HG03558 (cell line): ENCODE results near the gene CTNNA1.

Experiments used
- ATAC-seq: cut with Tn5 transposase; IDR thresholded peaks from one replicate; pipeline ENCODE4 v1.9.1; 2021; ENCODE audit warnings: moderate number of reproducible peaks; ENCODE audit not compliant: unreplicated experiment; ENCODE audit errors: extremely low read depth

Gene CTNNA1

DNA sequence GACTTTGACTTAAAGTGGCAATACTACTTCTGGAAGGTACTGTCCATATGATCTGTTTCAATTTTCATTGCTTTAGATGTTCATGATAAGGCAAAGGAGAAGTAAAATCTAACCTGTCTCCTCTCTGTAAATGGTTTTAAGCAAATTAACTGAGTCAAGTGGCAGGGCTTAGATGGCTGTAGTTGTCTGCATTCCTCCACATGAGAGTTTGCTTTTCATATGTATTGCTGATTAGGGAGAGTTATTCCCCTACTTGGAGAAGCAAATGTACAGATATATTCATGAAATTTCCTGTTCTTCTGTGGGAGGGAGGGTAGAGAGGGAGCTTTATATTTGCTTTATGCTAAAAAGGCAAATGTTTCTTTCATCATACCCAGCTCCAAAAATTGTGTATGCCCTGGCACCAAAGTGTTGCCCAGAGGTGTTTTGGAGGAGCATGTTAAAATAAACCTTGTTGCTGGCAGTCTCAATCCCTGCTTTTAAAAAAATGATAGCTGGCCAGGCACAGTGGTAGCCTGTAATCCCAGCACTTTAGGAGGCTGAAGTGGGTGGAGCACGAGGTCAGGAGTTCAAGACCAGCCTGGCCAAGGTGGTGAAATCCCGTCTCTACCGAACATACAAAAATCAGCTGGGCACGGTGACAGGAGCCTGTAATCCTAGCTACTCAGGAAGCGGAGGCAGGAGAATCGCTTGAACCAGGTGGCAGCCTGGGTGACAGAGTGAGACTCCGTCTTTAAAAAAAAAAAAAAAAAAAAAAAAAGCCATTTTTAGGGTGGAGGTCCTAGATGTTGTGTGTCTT lies 125.4 kb downstream of the CTNNA1 start:
- ATAC-seq = no peak

DNA sequence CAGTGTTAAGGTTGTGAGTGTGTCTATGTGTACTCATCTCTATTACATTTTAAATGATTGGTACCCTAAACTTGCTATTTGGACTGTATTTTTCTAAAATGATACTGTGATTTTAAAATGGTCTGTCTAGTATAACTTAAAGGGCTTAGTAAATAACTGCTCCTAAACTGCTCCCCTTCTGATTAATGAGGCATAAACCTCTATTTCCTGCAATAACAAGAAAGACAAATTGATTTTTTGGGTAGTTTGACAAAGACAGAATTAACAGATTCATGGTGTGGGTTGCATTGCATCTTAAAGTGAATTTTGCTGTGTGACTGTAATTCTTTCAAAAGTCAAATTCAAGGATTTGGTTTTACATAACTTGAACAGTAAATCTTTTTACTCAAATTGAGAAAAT lies 130.0 kb downstream of the CTNNA1 start:
- ATAC-seq = no peak

DNA sequence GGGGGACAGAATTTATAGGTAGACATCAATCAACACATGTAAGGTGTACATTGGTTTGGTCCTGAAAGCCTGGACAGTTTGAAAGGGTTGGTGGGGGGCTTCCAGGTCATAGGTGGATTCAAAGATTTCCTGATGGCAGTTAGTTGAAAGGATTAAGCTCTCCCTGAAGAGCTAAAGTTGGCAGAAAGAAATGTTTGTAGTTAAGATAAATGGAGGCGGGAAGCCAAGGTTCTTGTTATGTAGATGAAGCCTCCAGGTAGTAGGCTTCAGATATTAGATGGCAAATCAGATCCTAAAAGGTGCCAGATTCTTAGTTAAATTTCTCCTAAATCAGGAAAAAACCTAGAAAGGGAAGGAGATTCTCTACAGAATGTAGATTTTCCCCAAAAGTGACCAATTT lies 130.9 kb downstream of the CTNNA1 start:
- ATAC-seq = no peak

DNA sequence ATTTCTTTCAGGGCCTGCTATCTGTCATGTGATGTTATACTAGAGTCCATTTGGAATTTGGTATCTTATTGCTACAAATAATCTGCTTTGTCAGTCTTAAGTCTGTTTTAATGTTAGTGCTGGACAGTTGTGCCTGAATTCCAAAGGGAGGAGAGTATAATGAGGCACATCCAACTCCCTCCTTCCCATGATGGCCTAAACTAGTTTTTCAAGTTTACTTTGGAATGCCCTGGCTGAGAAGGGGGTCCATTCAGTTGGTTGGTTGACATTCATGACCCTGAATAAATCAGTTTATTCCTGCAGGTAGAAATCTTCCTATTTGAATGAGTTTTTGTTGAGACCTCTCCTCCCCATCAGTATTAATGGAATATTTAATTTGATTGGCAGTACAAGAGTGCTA lies 131.3 kb downstream of the CTNNA1 start:
- ATAC-seq = no peak

DNA sequence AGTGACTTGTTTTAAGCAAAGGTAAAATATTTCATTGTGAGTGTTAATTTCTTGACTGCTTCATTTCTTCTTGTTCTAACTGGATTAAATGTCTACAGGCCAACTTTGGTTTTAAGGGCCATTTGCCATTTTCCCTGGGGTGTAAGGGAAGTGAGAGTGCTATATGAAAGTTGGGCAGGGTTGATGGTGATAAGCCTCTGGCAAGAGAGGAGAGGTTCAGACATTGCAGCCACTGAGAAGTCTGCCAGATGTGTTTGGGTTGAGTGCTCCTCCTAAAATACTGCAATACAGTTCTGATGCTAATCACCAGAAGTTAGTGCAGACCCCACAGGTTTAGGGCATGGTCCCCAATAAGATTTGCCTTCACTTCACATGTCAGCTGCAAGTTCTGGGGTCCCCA lies 136.8 kb downstream of the CTNNA1 start:
- ATAC-seq = no peak

- ATAC-seq = no peak
Measured at GRCh38 chr5:138890644-138891043, 137.4 kb downstream of the CTNNA1 start.

GRCh38 chr5:138895918-138896317 lies 142.7 kb downstream of the CTNNA1 start:
- ATAC-seq = no peak

GRCh38 chr5:138898299-138898698 lies 145.1 kb downstream of the CTNNA1 start:
- ATAC-seq = no peak

DNA sequence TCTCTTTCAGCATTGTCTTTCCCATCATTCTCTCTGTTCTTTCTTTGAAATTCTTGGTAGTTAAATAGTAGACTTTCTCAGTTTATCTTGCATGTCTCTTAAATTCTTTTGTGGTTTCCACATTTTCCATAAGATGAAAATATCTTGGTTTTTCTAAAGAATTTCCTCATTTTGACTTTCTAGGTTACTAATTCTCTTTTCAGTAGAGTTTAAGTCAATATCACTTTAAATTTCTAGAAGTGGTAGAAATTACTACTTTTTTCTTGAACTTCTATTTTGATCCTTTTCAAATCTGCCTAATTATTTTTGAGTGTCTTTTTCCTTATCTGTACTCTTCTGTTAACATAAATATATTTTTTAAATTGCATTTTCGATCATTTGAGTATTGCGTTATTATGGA lies 145.5 kb downstream of the CTNNA1 start:
- ATAC-seq = no peak

- no peak for ATAC-seq
Measured at GRCh38 chr5:138900281-138900965, 147.2 kb downstream of the CTNNA1 start.

- no peak for ATAC-seq
Measured at GRCh38 chr5:138901716-138902115, 148.5 kb downstream of the CTNNA1 start.

DNA sequence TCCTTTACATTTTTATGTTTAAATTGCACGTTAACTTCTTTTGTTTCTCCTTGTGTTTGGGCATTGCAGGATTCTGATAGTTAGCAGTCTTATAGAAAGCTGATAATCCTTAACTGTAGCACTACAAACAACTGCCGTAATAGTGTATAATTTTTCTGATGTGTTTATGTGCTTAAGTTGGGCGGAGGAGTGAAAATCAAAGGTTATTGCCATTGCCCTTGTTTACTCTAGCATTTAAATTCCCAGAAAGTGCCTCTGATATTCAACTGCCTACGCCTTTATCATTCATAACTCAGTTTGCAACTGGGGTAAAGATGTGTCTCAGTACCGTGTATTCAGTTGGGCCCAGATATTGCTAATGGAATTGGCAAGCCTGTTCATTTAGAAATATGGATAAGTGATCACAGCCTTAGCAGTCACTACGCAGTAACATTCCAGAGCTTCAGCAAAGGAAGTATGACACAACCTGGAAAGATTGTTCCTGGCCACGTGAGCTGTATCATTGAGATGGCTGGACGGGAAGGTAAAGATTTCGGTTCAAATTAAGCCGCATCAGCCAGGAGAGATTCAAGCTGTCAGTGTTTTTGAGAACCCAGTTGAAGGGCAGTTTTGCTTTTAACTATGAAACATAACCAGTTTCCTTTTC lies 150.0 kb downstream of the CTNNA1 start:
- no peak for ATAC-seq

DNA sequence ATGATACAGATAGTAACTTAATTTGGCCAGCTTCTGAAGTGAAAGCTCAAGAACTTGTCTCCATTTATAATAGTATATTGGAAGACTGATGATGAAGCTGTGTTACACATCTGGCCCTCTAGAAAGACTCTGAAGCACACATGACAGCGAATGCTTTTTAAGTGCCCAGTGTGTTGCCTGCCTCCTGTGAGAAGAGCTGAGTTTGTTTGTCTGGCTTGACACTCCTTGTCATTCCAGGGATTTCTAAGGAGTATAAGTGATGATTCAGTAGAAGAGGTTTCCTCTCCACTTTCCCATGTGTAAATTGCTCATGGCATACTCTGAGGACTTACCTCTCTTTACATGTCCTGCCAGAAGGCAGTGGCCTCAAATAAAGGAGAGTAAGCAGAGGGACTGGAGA lies 152.3 kb downstream of the CTNNA1 start:
- ATAC-seq = no peak

DNA sequence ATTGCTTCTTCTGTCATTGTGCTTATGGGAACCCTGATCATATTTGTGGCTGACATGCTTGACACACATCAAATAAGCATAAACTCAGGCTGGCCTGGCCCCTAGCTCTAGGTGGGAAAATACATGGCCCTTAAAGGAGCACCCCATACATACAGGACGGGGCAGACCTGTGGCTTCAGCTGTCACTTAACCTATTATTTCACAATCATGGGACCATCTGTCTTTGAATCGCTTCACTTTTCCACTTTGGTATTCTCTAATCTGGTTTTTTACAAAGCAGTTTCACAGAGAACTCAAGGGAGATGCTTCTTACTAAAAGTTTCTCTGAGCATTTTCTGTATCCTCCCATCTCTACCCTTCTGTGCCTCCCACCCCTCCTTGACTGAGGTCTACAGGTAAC lies 156.5 kb downstream of the CTNNA1 start:
- no peak for ATAC-seq

- no peak for ATAC-seq
Measured at GRCh38 chr5:138910546-138911185, 157.4 kb downstream of the CTNNA1 start.

DNA sequence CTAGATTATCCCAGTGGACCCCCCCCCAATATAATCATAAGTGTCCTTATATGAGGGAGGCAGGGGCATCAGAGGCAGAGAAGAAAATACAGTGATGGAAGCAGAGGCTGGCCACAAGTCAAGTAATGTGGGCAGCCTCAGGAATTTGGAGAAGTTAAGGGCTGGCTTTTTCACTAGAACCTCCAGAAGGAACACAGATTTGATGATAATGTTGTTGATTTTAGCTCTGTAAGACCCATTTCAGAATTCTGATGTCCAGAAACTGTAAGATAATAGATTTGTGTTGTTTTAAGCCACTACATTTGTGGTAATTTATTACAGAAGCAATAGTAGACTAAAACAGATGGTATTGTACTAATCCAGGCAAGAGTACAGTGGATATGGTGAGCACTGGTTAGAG lies 158.2 kb downstream of the CTNNA1 start:
- no peak for ATAC-seq

GRCh38 chr5:138912093-138912492 lies 158.9 kb downstream of the CTNNA1 start:
- no peak for ATAC-seq

GRCh38 chr5:138913773-138914172 lies 160.5 kb downstream of the CTNNA1 start:
- no peak for ATAC-seq

DNA sequence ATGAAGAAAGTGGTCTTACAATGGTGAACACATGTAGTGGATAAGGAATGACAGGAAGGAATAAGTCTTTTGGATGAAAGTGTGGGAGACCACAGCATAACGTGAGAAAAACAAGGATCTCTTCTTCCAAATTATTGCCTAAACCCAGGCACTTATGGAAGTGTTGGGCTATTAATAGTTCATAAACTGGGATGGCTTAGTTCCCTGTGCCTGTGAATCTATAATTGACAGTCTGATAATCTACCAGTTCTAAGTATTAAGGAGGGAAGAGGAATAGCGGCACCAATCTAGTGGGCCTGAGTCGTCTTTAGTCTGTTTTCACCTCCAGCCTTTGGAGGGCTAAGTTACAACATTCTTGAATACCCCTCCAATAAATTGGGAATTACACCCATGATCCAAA lies 161.1 kb downstream of the CTNNA1 start:
- ATAC-seq = no peak

- no peak for ATAC-seq
Measured at GRCh38 chr5:138918686-138919085, 165.5 kb downstream of the CTNNA1 start.

DNA sequence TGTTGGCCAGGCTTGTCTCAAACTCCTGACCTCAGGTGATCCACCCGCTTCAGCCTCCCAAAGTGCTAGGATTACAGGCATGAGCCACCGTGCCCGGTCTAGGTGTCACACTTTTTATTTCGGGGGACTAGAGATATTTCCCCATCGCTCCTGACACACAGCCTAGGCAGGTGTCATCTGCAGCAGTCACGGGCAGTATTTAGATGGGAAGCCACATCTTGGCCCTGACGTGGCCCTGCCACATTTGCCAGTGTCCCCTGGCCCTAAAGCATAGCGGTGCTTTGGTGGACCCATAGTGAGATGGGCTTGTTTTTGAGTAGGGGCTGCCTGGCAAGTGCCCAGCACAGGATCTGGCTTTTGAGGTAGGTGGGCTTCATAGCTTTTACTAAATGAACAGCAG lies 167.0 kb downstream of the CTNNA1 start:
- ATAC-seq = no peak
